Measurements from ENCODE around the gene C10orf71.

GRCh38 chr10:49332333-49332732, 33.4 kb downstream of the C10orf71 start:
- TF ChIP-seq POLR2A (IDR thresholded peaks at IDR 0.05) (no peak), CTCF (IDR thresholded peaks at IDR 0.05) (no peak)
